PFSK-1 (cell line): ENCODE measurements around the gene SCML1.

Experiments used
- FOXP2 ChIP-seq: optimal IDR thresholded peaks from 2 replicates; pipeline ENCODE3; 2011; ENCODE audit warnings: borderline replicate concordance, control low read depth, inconsistent platforms; ENCODE audit not compliant: insufficient read depth; ENCODE audit errors: extremely low read length, extremely low read depth
- POLR2AphosphoS5 ChIP-seq: IDR thresholded peaks from 2 replicates; pipeline ENCODE4 v1.6.1; 2012; ENCODE audit warnings: low read depth, mild to moderate bottlenecking, control low read depth, low read length, moderate library complexity
- REST ChIP-seq, 2 experiments: IDR thresholded peaks; 2 replicates each; pipeline versions ENCODE4 v1.6.1 to v1.8.0; 2011 to 2012; ENCODE audit warnings: low read depth in 2 of 2, low read length in 2 of 2, control low read depth in 1 of 2, inconsistent platforms in 1 of 2, mild to moderate bottlenecking in 1 of 2, moderate library complexity in 1 of 2; ENCODE audit not compliant: insufficient read depth in 1 of 2
- SIN3A ChIP-seq: IDR thresholded peaks from 2 replicates; pipeline ENCODE4 v1.6.1; 2012; ENCODE audit warnings: mild to moderate bottlenecking, low read length, moderate library complexity, borderline replicate concordance; ENCODE audit not compliant: insufficient read depth
- TAF1 ChIP-seq: IDR thresholded peaks from 2 replicates; pipeline ENCODE4 v1.6.1; 2012; ENCODE audit warnings: low read length, control low read depth, borderline replicate concordance; ENCODE audit not compliant: insufficient read depth

- TF ChIP-seq REST (IDR thresholded peaks at IDR 0.05; ENCODE audit: insufficient read depth in 1 of 2, low read depth in 2 of 2, low read length in 2 of 2) (no peak), POLR2AphosphoS5 (no peak), SIN3A (no peak), TAF1 (no peak), FOXP2 (no peak)
Measured at GRCh38 chrX:17697191-17697590, 40.1 kb upstream of the SCML1 start.
